NT2/D1 (cell line): ENCODE results near the gene CST3.

ENCODE experiments used
- DNase-seq: peaks from one replicate; pipeline ENCODE4 v3.0.0-alpha.2; 2011; ENCODE audit warnings: low read depth, low spot score
- H3K27me3 ChIP-seq: 2 replicates; pipeline ENCODE4 v1.6.0; 2011; ENCODE audit warnings: mild to moderate bottlenecking; ENCODE audit not compliant: insufficient read length, insufficient read depth
- H3K36me3 ChIP-seq: 2 replicates; pipeline ENCODE4 v1.6.1; 2011; ENCODE audit warnings: mild to moderate bottlenecking, low read length, mixed read lengths; ENCODE audit not compliant: insufficient read depth, insufficient read length
- H3K4me1 ChIP-seq: 2 replicates; pipeline ENCODE4 v1.5.1; 2011; ENCODE audit not compliant: insufficient read depth, insufficient read length
- H3K4me3 ChIP-seq: 2 replicates; pipeline ENCODE4 v1.5.1; 2011; ENCODE audit warnings: low read depth; ENCODE audit not compliant: insufficient read length
- H3K9ac ChIP-seq: 2 replicates; pipeline ENCODE4 v1.6.0; 2011; ENCODE audit warnings: low read depth; ENCODE audit not compliant: insufficient read length
- H3K9me3 ChIP-seq: 2 replicates; pipeline ENCODE4 v1.5.1; 2011; ENCODE audit warnings: mild to moderate bottlenecking, low read length; ENCODE audit not compliant: insufficient read depth
- SUZ12 ChIP-seq: IDR thresholded peaks from 2 replicates; pipeline ENCODE4 v1.6.1; 2011; ENCODE audit not compliant: insufficient read length, insufficient read depth; ENCODE audit errors: extremely low read depth
- YY1 ChIP-seq: IDR thresholded peaks from 2 replicates; pipeline ENCODE4 v1.6.1; 2011; ENCODE audit not compliant: insufficient read length, insufficient read depth
- ZNF274 ChIP-seq: IDR thresholded peaks from 2 replicates; pipeline ENCODE4 v1.6.1; 2011; ENCODE audit warnings: mild to moderate bottlenecking, low read depth, low read length

The CST3 gene

DNA sequence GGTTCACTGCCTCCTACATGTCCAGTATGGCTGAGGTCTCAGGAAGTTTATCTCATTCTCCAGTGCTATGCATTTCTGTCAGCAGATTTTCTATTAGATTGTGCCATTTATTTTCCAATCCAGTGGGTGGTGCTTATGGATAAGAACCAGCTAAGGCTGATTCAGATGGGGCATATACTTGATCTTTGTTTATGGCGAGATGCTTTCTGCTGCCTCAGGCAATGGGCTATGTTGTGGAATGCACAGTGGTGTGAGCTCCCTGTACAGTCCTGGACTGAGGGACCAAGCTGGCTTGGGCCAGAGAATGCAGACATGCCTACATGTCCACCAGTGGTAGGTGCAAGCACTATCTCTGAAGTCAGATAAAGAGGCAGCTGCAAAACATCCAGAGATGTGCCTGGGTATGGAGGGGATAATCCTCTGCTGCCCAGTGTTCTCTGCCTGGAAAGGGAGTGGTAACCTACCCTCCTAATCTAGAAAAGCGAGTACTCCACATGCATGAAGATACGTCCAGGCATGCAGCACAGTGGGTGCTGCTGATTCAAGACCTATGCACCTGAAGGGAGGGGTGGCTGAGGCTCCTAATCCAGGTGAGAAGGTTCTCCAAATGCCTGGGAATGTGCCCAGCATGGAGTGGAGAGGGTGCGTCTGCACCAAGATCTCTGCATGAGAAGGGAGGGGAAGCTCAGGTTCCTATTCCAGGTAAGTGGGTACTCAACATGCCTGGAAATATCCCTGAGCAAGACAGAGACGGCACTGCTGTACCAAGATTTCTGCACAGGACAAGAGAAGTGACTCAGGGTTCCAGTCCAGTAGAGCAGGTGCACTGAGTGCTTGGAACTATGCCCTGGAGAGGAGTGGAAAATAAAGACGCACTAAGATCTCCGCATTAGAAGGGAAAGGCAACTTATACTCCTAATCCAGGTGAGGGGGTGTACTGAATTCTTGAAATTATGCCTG lies 41.7 kb upstream of the CST3 start:
- TF ChIP-seq YY1 (no peak), ZNF274 (no peak), SUZ12 (no peak)
- no peaks in the 10 kb centered on the region for H3K27me3 ChIP-seq
- peaks cover 4% of the 10 kb centered on the region; the same call in 1 of the 2 replicates for H3K9me3 ChIP-seq

DNA sequence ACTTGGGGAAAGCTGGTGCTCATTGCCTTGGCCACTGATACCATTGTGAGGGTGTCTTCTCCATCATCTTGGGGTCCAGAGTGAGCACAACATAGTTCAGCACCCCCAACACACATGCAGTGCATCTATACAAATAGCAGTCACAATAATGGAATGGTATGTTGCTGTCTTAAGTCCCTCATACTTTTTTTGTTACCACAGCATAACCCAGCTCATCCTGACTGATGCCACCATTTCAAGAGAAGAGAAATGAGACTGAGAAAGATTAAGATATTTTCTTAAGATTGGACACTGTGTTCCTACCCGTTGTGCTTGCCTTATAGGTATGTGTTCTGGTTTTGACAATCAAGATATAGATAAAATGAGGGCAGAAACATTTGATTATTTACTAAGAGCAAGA lies 35.5 kb upstream of the CST3 start:
- H3K9me3 ChIP-seq: no peaks in the 10 kb centered on the region
- H3K4me1 ChIP-seq: no peaks in the 10 kb centered on the region
- H3K9ac ChIP-seq: no peak overlapping the region
- no peaks in the 10 kb centered on the region for H3K36me3 ChIP-seq
- TF ChIP-seq SUZ12: no peak
- no peak for TF ChIP-seq YY1
- no peak for TF ChIP-seq ZNF274
- no peak for DNase-seq
- H3K4me3 ChIP-seq: no peak overlapping the region
- no peaks in the 10 kb centered on the region for H3K27me3 ChIP-seq

More for the DNA sequence above, 41.7 kb upstream of the CST3 start:
- Histone ChIP-seq H3K4me1 (no peaks in the 10 kb centered on the region), H3K4me3 (no peak overlapping the region), H3K9ac (no peak overlapping the region), H3K36me3 (no peaks in the 10 kb centered on the region)
- DNase-seq: no peak

DNA sequence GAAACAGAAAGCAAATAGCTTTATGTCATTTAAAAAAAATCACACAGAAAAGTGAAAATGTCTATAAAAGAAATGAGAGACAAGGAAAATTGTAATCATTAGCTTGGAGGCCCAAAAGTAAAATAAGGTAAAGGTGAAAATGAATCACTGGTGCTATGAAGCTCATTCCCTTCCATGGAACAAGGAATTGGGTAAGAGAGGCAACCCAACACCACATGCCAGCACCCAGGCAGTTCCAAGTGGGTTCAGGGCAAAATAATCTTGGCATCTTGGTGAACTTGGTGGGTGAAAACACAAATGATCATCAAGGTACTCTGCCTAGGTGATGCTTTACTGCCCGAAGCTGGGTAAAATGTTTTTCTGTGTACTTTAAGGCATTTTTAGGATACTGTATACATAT lies 34.4 kb upstream of the CST3 start:
- TF ChIP-seq ZNF274 (no peak), YY1 (no peak), SUZ12 (no peak)
- Histone ChIP-seq H3K27me3 (no peaks in the 10 kb centered on the region), H3K36me3 (no peaks in the 10 kb centered on the region), H3K4me3 (no peak overlapping the region), H3K9ac (no peak overlapping the region), H3K9me3 (no peaks in the 10 kb centered on the region), H3K4me1 (no peaks in the 10 kb centered on the region)
- no peak for DNase-seq

DNA sequence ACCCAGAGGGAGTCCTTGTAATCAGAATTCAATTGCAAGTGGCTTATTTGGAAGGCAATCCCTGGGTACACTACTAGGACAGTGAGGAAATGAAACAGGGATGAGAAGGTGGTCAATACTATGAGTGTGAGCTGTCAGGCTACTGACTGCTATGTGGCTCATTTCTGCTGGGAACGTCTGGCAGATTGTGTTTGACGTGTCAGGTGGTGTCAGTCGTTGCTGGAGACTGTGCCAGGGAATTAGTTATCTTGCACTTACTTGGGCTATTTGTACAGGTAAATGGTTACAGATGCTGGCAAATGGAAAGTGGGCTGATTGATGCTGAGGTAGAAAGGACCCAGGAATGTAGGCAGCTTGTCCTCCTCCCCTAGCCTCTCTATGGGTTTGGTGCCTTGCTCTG lies 33.7 kb upstream of the CST3 start:
- Histone ChIP-seq H3K36me3 (no peaks in the 10 kb centered on the region), H3K9me3 (no peaks in the 10 kb centered on the region), H3K27me3 (no peaks in the 10 kb centered on the region), H3K9ac (no peak overlapping the region), H3K4me1 (no peaks in the 10 kb centered on the region), H3K4me3 (no peak overlapping the region)
- TF ChIP-seq YY1 (no peak), ZNF274 (no peak), SUZ12 (no peak)
- DNase-seq: no peak

DNA sequence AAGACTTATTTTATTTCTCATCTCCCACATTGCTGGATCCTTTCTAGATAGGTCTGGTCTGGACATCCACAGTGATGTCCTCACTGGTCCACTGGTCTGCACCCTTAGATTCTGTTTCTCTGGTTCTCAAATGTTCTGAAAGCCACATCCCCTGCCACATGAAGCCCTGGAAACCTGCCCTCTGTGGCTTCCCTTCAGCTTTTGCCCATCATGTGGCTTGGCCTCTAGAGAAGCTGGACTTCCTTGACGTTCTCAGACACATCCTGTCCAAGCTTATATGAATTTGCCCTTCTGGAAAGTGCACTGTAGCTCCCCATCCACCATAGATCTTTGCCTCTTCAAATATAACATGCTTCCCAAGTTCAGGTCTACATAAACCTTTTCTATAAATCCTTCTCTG lies 32.6 kb upstream of the CST3 start:
- no peak for DNase-seq
- no peak for TF ChIP-seq YY1
- no peak for TF ChIP-seq SUZ12
- TF ChIP-seq ZNF274: no peak
- Histone ChIP-seq H3K36me3 (no peaks in the 10 kb centered on the region), H3K9ac (no peak overlapping the region), H3K4me1 (no peaks in the 10 kb centered on the region), H3K4me3 (no peak overlapping the region), H3K27me3 (no peaks in the 10 kb centered on the region), H3K9me3 (no peaks in the 10 kb centered on the region)

DNA sequence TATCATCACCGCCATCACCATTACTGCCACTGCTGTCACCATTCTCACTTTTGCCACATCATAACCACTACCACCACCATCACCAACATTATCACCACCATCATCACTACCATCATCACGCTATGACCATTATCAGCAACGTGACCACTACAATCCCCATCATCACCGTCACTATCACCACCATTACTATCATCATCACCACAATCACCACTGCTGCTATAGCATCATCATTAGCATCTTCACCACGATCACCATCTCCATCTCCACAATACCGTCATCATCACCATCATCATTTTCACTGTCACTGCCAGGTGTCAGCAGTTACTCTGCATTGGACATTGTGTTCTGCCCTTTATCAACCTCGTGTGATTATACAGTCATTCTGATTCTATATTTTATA lies 32.1 kb upstream of the CST3 start:
- TF ChIP-seq YY1 (no peak), SUZ12 (no peak), ZNF274 (no peak)
- Histone ChIP-seq H3K27me3 (no peaks in the 10 kb centered on the region), H3K4me1 (no peaks in the 10 kb centered on the region), H3K36me3 (no peaks in the 10 kb centered on the region), H3K9me3 (no peaks in the 10 kb centered on the region), H3K4me3 (no peak overlapping the region), H3K9ac (no peak overlapping the region)
- no peak for DNase-seq

DNA sequence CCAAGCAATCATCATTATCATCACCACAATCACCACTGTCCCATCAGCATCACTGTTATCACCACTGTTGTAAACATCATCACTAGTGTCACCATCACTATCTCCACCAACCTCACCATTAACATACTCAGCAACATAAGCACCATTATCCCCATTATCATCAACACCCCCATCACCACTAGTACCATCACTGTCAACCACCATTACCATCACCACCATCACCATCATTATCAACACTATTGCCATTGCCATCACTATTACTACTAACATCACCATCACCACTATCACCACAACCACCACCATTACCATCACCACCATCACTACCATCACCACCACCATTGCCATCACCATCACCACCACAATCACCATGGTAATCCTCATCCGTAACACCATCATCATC lies 31.6 kb upstream of the CST3 start:
- no peaks in the 10 kb centered on the region for H3K27me3 ChIP-seq
- no peaks in the 10 kb centered on the region for H3K36me3 ChIP-seq
- no peaks in the 10 kb centered on the region for H3K4me1 ChIP-seq
- H3K9me3 ChIP-seq: no peaks in the 10 kb centered on the region
- TF ChIP-seq YY1 (no peak), ZNF274 (no peak)
- DNase-seq: no peak
- no peak overlapping the region for H3K9ac ChIP-seq
- H3K4me3 ChIP-seq: no peak overlapping the region
